HL-60 (cell line): ENCODE data around the gene SEC63.

Source experiments
- DNase-seq, 2 experiments: peaks; one replicate each; pipeline ENCODE4 v3.0.0-alpha.2; 2010 to 2020; ENCODE audit warnings: low read depth in 1 of 2, low spot score in 1 of 2
- H3K27ac ChIP-seq: fragments of 250-450 bp; sonication (Bioruptor Pico); replicated peaks from 2 replicates; pipeline ENCODE4 v1.5.1; 2020; ENCODE audit warnings: mild to moderate bottlenecking, moderate library complexity
- H3K27me3 ChIP-seq: fragments of 250-450 bp; sonication (Bioruptor Pico); 2 replicates; pipeline ENCODE4 v1.5.1; 2021; ENCODE audit warnings: mild to moderate bottlenecking, moderate library complexity; ENCODE audit not compliant: insufficient read depth, poor library complexity, severe bottlenecking
- H3K4me3 ChIP-seq: replicated peaks from 2 replicates; pipeline ENCODE4 v1.5.1; 2011; ENCODE audit warnings: mild to moderate bottlenecking, control low read depth, low read length; ENCODE audit not compliant: insufficient read depth
- CTCF ChIP-seq: IDR thresholded peaks from one replicate; pipeline ENCODE4 v1.5.1; 2011; ENCODE audit warnings: low read length, control low read depth, inconsistent platforms; ENCODE audit not compliant: insufficient read depth
- GABPA ChIP-seq: IDR thresholded peaks from 2 replicates; pipeline ENCODE4 v1.6.1; 2012; ENCODE audit warnings: low read depth
- POLR2AphosphoS5 ChIP-seq: IDR thresholded peaks from 2 replicates; pipeline ENCODE4 v1.6.1; 2012; ENCODE audit warnings: low read depth
- REST ChIP-seq: IDR thresholded peaks from 2 replicates; pipeline ENCODE4 v1.6.1; 2012; ENCODE audit warnings: low read depth; ENCODE audit not compliant: insufficient replicate concordance
- SPI1 ChIP-seq: IDR thresholded peaks from 2 replicates; pipeline ENCODE4 v1.6.1; 2012; ENCODE audit warnings: low read depth, mild to moderate bottlenecking, borderline replicate concordance

SEC63 gene

GRCh38 chr6:107819964-107820337 lies 138.1 kb downstream of the SEC63 start:
- H3K27ac ChIP-seq, result no peak overlapping the region
- TF ChIP-seq POLR2AphosphoS5, result no peak
- TF ChIP-seq SPI1, result no peak
- TF ChIP-seq REST, result no peak
- TF ChIP-seq GABPA, result no peak
- TF ChIP-seq CTCF, result no peak

GRCh38 chr6:107819217-107819616 lies 138.8 kb downstream of the SEC63 start:
- Histone ChIP-seq H3K4me3 (no peak overlapping the region), H3K27me3 (peaks cover 3% of the 10 kb centered on the region)
- TF ChIP-seq GABPA (no peak), REST (no peak), POLR2AphosphoS5 (no peak), SPI1 (no peak), CTCF (no peak)

More at GRCh38 chr6:107819964-107820337, 138.1 kb downstream of the SEC63 start:
- no peak overlapping the region for H3K4me3 ChIP-seq
- no peak for DNase-seq
- H3K27me3 ChIP-seq, result peaks cover 3% of the 10 kb centered on the region

GRCh38 chr6:107818272-107818671 lies 139.7 kb downstream of the SEC63 start:
- H3K27ac ChIP-seq, result no peak overlapping the region
- no peak for DNase-seq
- TF ChIP-seq REST (no peak), POLR2AphosphoS5 (no peak), GABPA (no peak), CTCF (no peak), SPI1 (no peak)
- peaks cover 3% of the 10 kb centered on the region for H3K27me3 ChIP-seq
- no peak overlapping the region for H3K4me3 ChIP-seq

More at GRCh38 chr6:107819217-107819616, 138.8 kb downstream of the SEC63 start:
- DNase-seq, result no peak
- H3K27ac ChIP-seq, result no peak overlapping the region
